Endothelial cell (in vitro differentiated cells): ENCODE measurements around the gene BRINP2. TPM values are rescaled to one million over a fixed set of nuclear protein-coding genes. Genes with fewer than 3 reads are reported as not detected.

Source experiments
- DNase-seq: peaks from one replicate; pipeline ENCODE4 v3.0.0; 2021; ENCODE audit warnings: low spot score
- H3K27ac Mint-ChIP-seq: one replicate; pipeline ENCODE4 v1.8.0; 2021; ENCODE audit warnings: mixed read lengths, inconsistent platforms; ENCODE audit not compliant: unreplicated experiment
- H3K27me3 Mint-ChIP-seq: one replicate; pipeline ENCODE4 v1.8.0; 2021; ENCODE audit warnings: mild to moderate bottlenecking, moderate library complexity, mixed read lengths, inconsistent platforms; ENCODE audit not compliant: unreplicated experiment
- H3K36me3 Mint-ChIP-seq: one replicate; pipeline ENCODE4 v1.8.0; 2021; ENCODE audit warnings: mild to moderate bottlenecking, low read depth, mixed read lengths, inconsistent platforms; ENCODE audit not compliant: unreplicated experiment
- H3K4me1 Mint-ChIP-seq: one replicate; pipeline ENCODE4 v1.8.0; 2021; ENCODE audit warnings: mild to moderate bottlenecking, mixed read lengths, inconsistent platforms; ENCODE audit not compliant: unreplicated experiment
- H3K4me3 Mint-ChIP-seq: one replicate; pipeline ENCODE4 v1.8.0; 2021; ENCODE audit warnings: mild to moderate bottlenecking, mixed read lengths, inconsistent platforms; ENCODE audit not compliant: unreplicated experiment
- H3K9me3 Mint-ChIP-seq: one replicate; pipeline ENCODE4 v1.8.0; 2021; ENCODE audit warnings: mixed read lengths, inconsistent platforms; ENCODE audit not compliant: unreplicated experiment
- total RNA-seq: library from RNA; stranded (reverse); fragmentation: NEBNext Ultra II Directional; extraction: Animal tissue kit (Norgen Biotek cat#: 25700); gene quantifications from one replicate; pipeline ENCODE4 v1.2.1, GENCODE V29; 2021; ENCODE audit not compliant: unreplicated experiment
- TF ChIP-seq, protein P1 (sequence below): fragments of 200-600 bp; sonication (generic); IDR thresholded peaks from one replicate; pipeline ENCODE4 v1.5.0; 2021; ENCODE audit warnings: antibody characterized with exemption; ENCODE audit not compliant: unreplicated experiment

Gene BRINP2
- total RNA-seq, 1 donor from 2014 or later: 0.59 TPM

DNA sequence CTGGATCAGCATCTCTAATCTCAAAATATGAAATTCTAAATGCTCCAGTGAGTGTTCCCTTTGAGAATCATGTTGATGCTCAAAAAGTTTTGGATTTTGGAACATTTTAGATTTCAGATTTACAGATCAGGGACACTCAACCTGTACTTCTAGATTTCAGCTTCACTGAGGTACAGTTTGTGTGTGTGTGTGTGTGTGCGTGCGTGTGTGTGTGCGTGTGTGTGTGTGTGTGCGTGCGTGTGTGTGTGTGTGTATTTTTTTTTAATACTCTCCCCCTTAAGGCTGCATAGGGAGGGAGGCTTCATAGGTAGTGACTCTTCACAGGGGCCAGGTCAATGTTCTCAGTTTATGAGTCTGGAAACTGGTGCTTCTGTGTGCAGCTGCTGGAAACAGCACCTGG, 77.5 kb downstream of the BRINP2 start:
- Mint-ChIP-seq H3K4me1 (no peaks in the 10 kb centered on the region), H3K9me3 (no peaks in the 10 kb centered on the region), H3K36me3 (no peaks in the 10 kb centered on the region), H3K27ac (no peak overlapping the region), H3K27me3 (peaks cover 2% of the 10 kb centered on the region), H3K4me3 (no peak overlapping the region)
- TF ChIP-seq, protein P1, sequence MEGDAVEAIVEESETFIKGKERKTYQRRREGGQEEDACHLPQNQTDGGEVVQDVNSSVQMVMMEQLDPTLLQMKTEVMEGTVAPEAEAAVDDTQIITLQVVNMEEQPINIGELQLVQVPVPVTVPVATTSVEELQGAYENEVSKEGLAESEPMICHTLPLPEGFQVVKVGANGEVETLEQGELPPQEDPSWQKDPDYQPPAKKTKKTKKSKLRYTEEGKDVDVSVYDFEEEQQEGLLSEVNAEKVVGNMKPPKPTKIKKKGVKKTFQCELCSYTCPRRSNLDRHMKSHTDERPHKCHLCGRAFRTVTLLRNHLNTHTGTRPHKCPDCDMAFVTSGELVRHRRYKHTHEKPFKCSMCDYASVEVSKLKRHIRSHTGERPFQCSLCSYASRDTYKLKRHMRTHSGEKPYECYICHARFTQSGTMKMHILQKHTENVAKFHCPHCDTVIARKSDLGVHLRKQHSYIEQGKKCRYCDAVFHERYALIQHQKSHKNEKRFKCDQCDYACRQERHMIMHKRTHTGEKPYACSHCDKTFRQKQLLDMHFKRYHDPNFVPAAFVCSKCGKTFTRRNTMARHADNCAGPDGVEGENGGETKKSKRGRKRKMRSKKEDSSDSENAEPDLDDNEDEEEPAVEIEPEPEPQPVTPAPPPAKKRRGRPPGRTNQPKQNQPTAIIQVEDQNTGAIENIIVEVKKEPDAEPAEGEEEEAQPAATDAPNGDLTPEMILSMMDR: no peak
- no peak for DNase-seq

DNA sequence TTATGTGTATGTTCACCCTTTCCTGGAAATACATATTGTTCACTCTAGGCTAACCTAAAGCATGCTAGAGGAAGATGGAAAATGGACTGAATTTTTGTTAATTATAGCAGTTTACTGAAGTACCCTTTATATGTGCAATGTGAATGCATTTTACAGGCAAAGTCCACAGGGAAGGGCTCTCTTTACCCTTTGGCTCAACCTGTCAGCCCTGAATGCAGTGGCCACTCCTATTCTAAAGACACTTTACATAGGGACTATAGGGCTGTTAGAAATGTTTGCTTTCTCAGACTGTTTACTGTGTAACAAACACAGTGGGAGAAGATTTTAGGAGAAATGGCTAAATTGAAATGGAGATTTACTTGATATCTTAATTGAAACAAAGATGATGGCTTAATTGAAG, 78.5 kb downstream of the BRINP2 start:
- TF ChIP-seq, protein P1: no peak
- H3K27ac Mint-ChIP-seq: no peak overlapping the region
- H3K27me3 Mint-ChIP-seq: peaks cover 2% of the 10 kb centered on the region
- no peak overlapping the region for H3K4me3 Mint-ChIP-seq
- H3K9me3 Mint-ChIP-seq: no peaks in the 10 kb centered on the region
- no peak for DNase-seq
- no peaks in the 10 kb centered on the region for H3K36me3 Mint-ChIP-seq
- no peaks in the 10 kb centered on the region for H3K4me1 Mint-ChIP-seq

DNA sequence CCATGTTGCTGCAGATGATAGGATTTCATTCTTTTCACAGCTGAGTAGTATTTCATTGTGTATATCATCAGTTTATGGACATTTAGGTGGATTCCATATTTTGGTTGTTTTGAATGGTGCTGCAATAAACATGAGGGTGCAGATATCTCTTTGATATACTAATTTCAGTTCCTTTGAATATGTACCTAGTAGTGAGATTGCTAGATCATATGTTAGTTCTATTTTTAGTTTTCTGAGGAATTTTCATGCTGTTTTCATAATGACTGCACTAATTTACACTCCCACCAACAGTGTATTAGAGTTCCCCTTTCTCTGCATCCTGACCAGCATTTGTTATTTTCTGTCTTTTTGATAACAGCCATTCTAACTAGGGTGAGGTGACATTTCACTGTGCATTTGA, 82.1 kb downstream of the BRINP2 start:
- H3K4me3 Mint-ChIP-seq: no peak overlapping the region
- TF ChIP-seq, protein P1: no peak
- H3K9me3 Mint-ChIP-seq: no peaks in the 10 kb centered on the region
- no peak for DNase-seq
- H3K36me3 Mint-ChIP-seq: no peaks in the 10 kb centered on the region
- H3K27me3 Mint-ChIP-seq: peaks cover 5% of the 10 kb centered on the region
- H3K4me1 Mint-ChIP-seq: peaks cover 6% of the 10 kb centered on the region
- no peak overlapping the region for H3K27ac Mint-ChIP-seq

DNA sequence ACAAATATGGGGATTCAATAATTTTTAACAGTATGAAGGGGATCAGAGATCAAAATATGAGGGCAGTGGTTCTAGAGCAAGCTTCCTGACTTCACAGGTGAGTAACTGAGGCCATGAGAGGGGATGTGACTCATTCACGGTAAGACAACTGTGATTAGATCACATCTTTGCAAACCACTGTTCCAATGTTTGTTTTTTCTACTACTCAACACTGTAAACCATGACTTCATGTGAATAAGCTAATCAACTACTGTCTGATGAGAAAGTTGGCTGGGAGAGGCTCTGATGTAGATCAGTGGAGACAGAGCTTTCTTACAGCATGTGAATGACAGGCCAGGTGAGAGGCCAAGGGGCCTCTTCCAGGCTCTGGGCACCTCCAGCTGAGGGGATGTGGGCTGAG, 84.7 kb downstream of the BRINP2 start:
- H3K4me3 Mint-ChIP-seq: no peak overlapping the region
- H3K36me3 Mint-ChIP-seq: no peaks in the 10 kb centered on the region
- no peak overlapping the region for H3K27ac Mint-ChIP-seq
- no peaks in the 10 kb centered on the region for H3K9me3 Mint-ChIP-seq
- DNase-seq: no peak
- TF ChIP-seq, protein P1: no peak
- peaks cover 6% of the 10 kb centered on the region for H3K4me1 Mint-ChIP-seq
- peaks cover 5% of the 10 kb centered on the region for H3K27me3 Mint-ChIP-seq

DNA sequence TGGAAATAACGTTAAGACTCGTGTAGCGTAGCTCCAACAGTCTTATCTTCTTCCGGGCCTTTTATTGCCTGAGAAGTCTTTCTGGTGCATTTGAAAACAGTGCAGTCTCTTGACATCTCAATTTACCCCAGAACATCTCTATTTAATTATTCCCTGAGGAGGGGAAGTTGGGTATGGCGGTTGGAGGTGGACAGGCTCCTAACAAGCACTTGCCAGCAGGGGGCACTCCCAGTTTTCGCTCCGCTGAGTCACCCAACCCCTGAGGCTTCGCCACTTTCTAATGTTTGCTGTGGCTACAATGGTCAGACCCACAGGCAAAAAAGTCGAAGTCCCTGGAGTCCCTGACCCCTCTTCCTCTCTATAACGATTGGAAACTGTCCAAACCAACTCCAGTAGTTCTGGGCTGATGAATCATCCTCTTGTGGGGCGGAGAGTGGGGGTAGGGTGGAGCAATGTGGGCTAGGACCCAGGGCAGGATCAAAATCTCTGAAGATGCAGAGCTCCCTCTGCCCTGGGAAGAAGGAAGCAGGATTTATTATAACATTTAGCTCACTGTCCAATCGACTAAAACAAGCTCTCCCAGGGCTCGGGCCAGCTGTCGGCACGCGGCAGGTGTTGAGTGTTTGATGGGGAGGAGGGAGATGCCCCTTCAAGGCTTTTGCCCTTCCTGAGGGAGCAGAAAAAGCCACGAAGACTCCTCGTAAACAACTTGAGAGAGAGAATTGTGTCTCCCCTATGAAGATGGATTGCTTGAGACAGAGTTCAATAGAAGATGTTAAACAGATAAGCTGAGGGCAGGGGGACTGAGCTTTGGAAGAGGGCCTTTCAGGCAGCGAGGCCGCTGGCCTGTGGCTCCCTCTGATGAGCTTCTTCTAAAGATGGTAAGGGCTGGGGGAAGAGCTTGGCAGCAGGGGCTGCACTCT, 85.7 kb downstream of the BRINP2 start:
- Mint-ChIP-seq H3K9me3 (no peaks in the 10 kb centered on the region), H3K4me3 (no peak overlapping the region), H3K27ac (no peak overlapping the region), H3K27me3 (peaks cover 5% of the 10 kb centered on the region), H3K4me1 (peaks cover 6% of the 10 kb centered on the region), H3K36me3 (no peaks in the 10 kb centered on the region)
- DNase-seq: peak; percentile 75
- TF ChIP-seq, protein P1: peak; percentile 70
